Loucy (cell line): ENCODE measurements around the gene DAGLA.

Experiments
- CTCF ChIP-seq: fragments of 200-600 bp; sonication (generic); conservative IDR thresholded peaks from 2 replicates; pipeline ENCODE4 v1.5.1; 2014; ENCODE audit warnings: mild to moderate bottlenecking, antibody characterized with exemption, low read length
- EZH2phosphoT487 ChIP-seq: fragments of 200-600 bp; IDR thresholded peaks from 2 replicates; pipeline ENCODE4 v1.6.1; 2018; ENCODE audit warnings: antibody characterized with exemption, mild to moderate bottlenecking, moderate library complexity, borderline replicate concordance

DNA sequence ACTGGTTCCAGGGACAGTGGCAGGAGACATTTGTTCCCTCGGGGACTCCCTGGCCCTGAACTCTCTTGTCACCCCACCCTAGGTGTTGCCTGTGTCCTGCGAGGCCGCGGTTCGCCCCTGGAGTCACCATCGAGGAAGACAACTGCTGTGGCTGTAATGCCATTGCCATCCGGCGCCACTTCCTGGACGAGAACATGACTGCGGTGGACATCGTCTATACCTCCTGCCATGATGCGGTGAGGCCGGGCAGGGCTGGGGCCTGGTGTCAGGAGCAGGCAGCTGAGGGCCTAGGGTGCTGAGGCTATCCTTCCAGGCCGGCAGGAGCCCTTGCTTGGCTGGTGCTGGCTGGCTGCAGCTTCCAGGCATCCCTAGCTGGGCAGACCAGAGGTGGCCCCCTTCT lies 54.6 kb downstream of the DAGLA start:
- TF ChIP-seq CTCF (no peak), EZH2phosphoT487 (no peak)
